ENCODE data around the gene GPANK1. TPM values are rescaled to one million over a fixed set of nuclear protein-coding genes. Genes with fewer than 3 reads are reported as not detected.

The GPANK1 gene
- total RNA-seq, 1 experiment from 2014 or later: 18.3 TPM

- in situ Hi-C loops (cut with HindIII; ENCODE audit: low pct_unique_long_range_greater_than_20kb, low sequenced_read_pairs) (no loop called here), intact Hi-C loops (cut with micrococcal nuclease; ENCODE audit: unreplicated experiment) (no loop called here)
- POLR2A ChIA-PET: no interaction called here
- CTCF ChIA-PET: interaction anchor here (0.6 kb wide), 1 partner anchor 173 kb away, joined by 3 read pairs; no protein-coding TSS in a partner anchor
- no peak within 1 kb of the TSS for H3K27ac ChIP-seq (ENCODE audit: low read length)
- no peaks in the 10 kb centered on the region for H3K27me3 ChIP-seq (ENCODE audit: control insufficient read depth, insufficient read depth, low read length)
- 0 out of 2 replicates have a peak, but pooled peaks cover 3% of the 10 kb centered on the region for H3K4me1 ChIP-seq (ENCODE audit: control insufficient read depth, insufficient read depth, low read length)
- no peaks in the 10 kb centered on the region for H3K9me3 ChIP-seq (ENCODE audit: control insufficient read depth, insufficient read depth, low read depth, low read length)
- no peak for TF ChIP-seq TCF7L2 (IDR thresholded peaks at IDR 0.05; ENCODE audit: low read depth, low read length)
- no peak for TF ChIP-seq CTCF (IDR thresholded peaks at IDR 0.05)
- TF ChIP-seq REST (IDR thresholded peaks at IDR 0.05; ENCODE audit: insufficient read depth in 1 of 2, low read depth in 2 of 2, low read length in 1 of 2): no peak
- no peak for TF ChIP-seq SIN3A (IDR thresholded peaks at IDR 0.05; ENCODE audit: borderline replicate concordance, insufficient read depth, low read depth, low read length)
- TF ChIP-seq POLR2AphosphoS5 (IDR thresholded peaks at IDR 0.05; ENCODE audit: low read depth, low read length): no peak
- no peak for ATAC-seq
- DNase-seq (ENCODE audit: low read depth, low spot score): no peak
- H3K4me3 ChIP-seq (ENCODE audit: low read depth in 2 of 2, low read length in 2 of 2): no peak within 1 kb of the TSS
- no peaks in the 10 kb centered on the region for H3K36me3 ChIP-seq (ENCODE audit: control insufficient read depth, insufficient read depth, low read length)
- BruUV-seq (replicated peaks): no TSS peak
These were observed 49.9 kb downstream of the GPANK1 start, which contains the start of gene AIF1 for GRCh38 chr6:31614684-31615578. TSS of gene AIF1 (plus strand) at chr6:31615234. CDS start at chr6:31615330, 96 bp downstream.

GRCh38 chr6:31614075-31614619 lies 50.6 kb downstream of the GPANK1 start:
- DNase-seq (ENCODE audit: low read depth, low spot score) (no peak), ATAC-seq (no peak)
- H3K36me3 ChIP-seq (ENCODE audit: control insufficient read depth, insufficient read depth, low read length): no peaks in the 10 kb centered on the region
- BruUV-seq (replicated peaks): no TSS peak
- H3K27ac ChIP-seq (ENCODE audit: low read length): no peak overlapping the region
- in situ Hi-C loops (cut with HindIII; ENCODE audit: low pct_unique_long_range_greater_than_20kb, low sequenced_read_pairs): no loop called here
- ChIA-PET POLR2A (no interaction called here), CTCF (interaction anchor here (0.8 kb wide), 1 partner anchor 862 kb away, joined by 3 read pairs; no protein-coding TSS in a partner anchor)
- H3K4me1 ChIP-seq (ENCODE audit: control insufficient read depth, insufficient read depth, low read length): 0 out of 2 replicates have a peak, but pooled peaks cover 3% of the 10 kb centered on the region
- H3K9me3 ChIP-seq (ENCODE audit: control insufficient read depth, insufficient read depth, low read depth, low read length): no peaks in the 10 kb centered on the region
- no peak overlapping the region for H3K4me3 ChIP-seq (ENCODE audit: low read depth in 2 of 2, low read length in 2 of 2)
- no peaks in the 10 kb centered on the region for H3K27me3 ChIP-seq (ENCODE audit: control insufficient read depth, insufficient read depth, low read length)
- TF ChIP-seq CTCF (IDR thresholded peaks at IDR 0.05): no peak
- no peak for TF ChIP-seq TCF7L2 (IDR thresholded peaks at IDR 0.05; ENCODE audit: low read depth, low read length)
- no peak for TF ChIP-seq SIN3A (IDR thresholded peaks at IDR 0.05; ENCODE audit: borderline replicate concordance, insufficient read depth, low read depth, low read length)
- TF ChIP-seq POLR2AphosphoS5 (IDR thresholded peaks at IDR 0.05; ENCODE audit: low read depth, low read length): no peak
- TF ChIP-seq REST (IDR thresholded peaks at IDR 0.05; ENCODE audit: insufficient read depth in 1 of 2, low read depth in 2 of 2, low read length in 1 of 2): no peak
- intact Hi-C loops (cut with micrococcal nuclease; ENCODE audit: unreplicated experiment): no loop called here
